HG03460 (cell line): ENCODE measurements around the gene EIF4A3.

Experiments used
- ATAC-seq: cut with Tn5 transposase; IDR thresholded peaks from one replicate; pipeline ENCODE4 v1.9.1; 2021; ENCODE audit not compliant: unreplicated experiment

The EIF4A3 gene

GRCh38 chr17:80147035-80147822, at the start of gene EIF4A3:
EIF4A3 (minus strand) TSS chr17:80147128; CDS start chr17:80146961, 167 bp downstream.
- ATAC-seq, result peak; percentile 85

- no peak for ATAC-seq
These were observed 49.7 kb upstream of the EIF4A3 start for GRCh38 chr17:80196652-80197051.

- ATAC-seq, result no peak
These were observed 49.0 kb upstream of the EIF4A3 start for GRCh38 chr17:80195671-80196529.

GRCh38 chr17:80195141-80195540, 48.2 kb upstream of the EIF4A3 start:
- no peak for ATAC-seq

- no peak for ATAC-seq
These were observed 45.1 kb upstream of the EIF4A3 start for GRCh38 chr17:80191865-80192661.

- ATAC-seq, result no peak
These were observed 44.3 kb upstream of the EIF4A3 start for GRCh38 chr17:80191192-80191591.

GRCh38 chr17:80190716-80191115, 43.8 kb upstream of the EIF4A3 start:
- ATAC-seq, result no peak

GRCh38 chr17:80189611-80190010, 42.7 kb upstream of the EIF4A3 start:
- ATAC-seq, result no peak

- ATAC-seq, result no peak
These were observed 40.6 kb upstream of the EIF4A3 start for GRCh38 chr17:80187515-80187941.

GRCh38 chr17:80187090-80187489, 40.2 kb upstream of the EIF4A3 start:
- no peak for ATAC-seq

- no peak for ATAC-seq
These were observed 39.0 kb upstream of the EIF4A3 start for GRCh38 chr17:80185968-80186367.

- ATAC-seq, result no peak
These were observed 37.4 kb upstream of the EIF4A3 start for GRCh38 chr17:80184423-80184714.

- ATAC-seq, result no peak
These were observed 36.9 kb upstream of the EIF4A3 start for GRCh38 chr17:80183581-80184422.

- ATAC-seq, result no peak
These were observed 35.9 kb upstream of the EIF4A3 start for GRCh38 chr17:80182845-80183223.

- no peak for ATAC-seq
These were observed 35.4 kb upstream of the EIF4A3 start for GRCh38 chr17:80182118-80182844.

GRCh38 chr17:80181431-80181830, 34.5 kb upstream of the EIF4A3 start:
- ATAC-seq, result no peak

- no peak for ATAC-seq
These were observed 33.3 kb upstream of the EIF4A3 start for GRCh38 chr17:80180192-80180591.

- no peak for ATAC-seq
These were observed 31.2 kb upstream of the EIF4A3 start for GRCh38 chr17:80177986-80178595.

- ATAC-seq, result no peak
These were observed 29.8 kb upstream of the EIF4A3 start for GRCh38 chr17:80176757-80177156.
